Measurements from ENCODE around the gene CAMTA1. TPM values are rescaled to one million over a fixed set of nuclear protein-coding genes. Genes with fewer than 3 reads are reported as not detected.

CAMTA1 gene
- polyA plus RNA-seq, 1 donor (not counting 4 experiments of a cell fraction or from before 2014, with no cell fraction given) = 51.4 TPM

GRCh38 chr1:7565099-7565750, 780.0 kb downstream of the CAMTA1 start:
- DNase-seq (ENCODE audit: low read depth, low spot score) = no peak
- H3K79me2 ChIP-seq (ENCODE audit: control insufficient read depth, insufficient read depth, low read length) = no peaks in the 10 kb centered on the region
- peaks cover under 1% of the 10 kb centered on the region for H3K27me3 ChIP-seq (ENCODE audit: control insufficient read depth, extremely low read depth, insufficient read depth, low read length)
- H3K4me3 ChIP-seq (ENCODE audit: control insufficient read depth in 2 of 3, extremely low read depth in 1 of 3, insufficient read depth in 2 of 3, low read depth in 1 of 3, low read length in 3 of 3) = no peak overlapping the region
- no peaks in the 10 kb centered on the region for H3K9me3 ChIP-seq (ENCODE audit: control insufficient read depth, low read depth, low read length)
- H2AFZ ChIP-seq (ENCODE audit: control insufficient read depth, low read length) = no peak overlapping the region
- H3K4me2 ChIP-seq (ENCODE audit: control insufficient read depth, extremely low read depth, insufficient read depth, low read depth, low read length) = no peak overlapping the region
- peaks cover 10% of the 10 kb centered on the region for H3K4me1 ChIP-seq (ENCODE audit: control insufficient read depth, extremely low read depth, insufficient read depth, low read length)
- no peaks in the 10 kb centered on the region for H4K20me1 ChIP-seq (ENCODE audit: control insufficient read depth, extremely low read depth, insufficient read depth, low read length)
- TF ChIP-seq CTCF (optimal IDR thresholded peaks at IDR 0.05 in 1 of 3, IDR thresholded peaks at IDR 0.05 in 1 of 3, conservative IDR thresholded peaks at IDR 0.05 in 1 of 3; ENCODE audit: extremely low read depth in 1 of 3, insufficient read depth in 2 of 3, low read length in 3 of 3) = no peak
- no peak for TF ChIP-seq EZH2 (IDR thresholded peaks at IDR 0.05; ENCODE audit: low read length)
- H3K9ac ChIP-seq (ENCODE audit: control insufficient read depth, extremely low read depth, insufficient read depth, low read length) = no peak overlapping the region
- no peaks in the 10 kb centered on the region for H3K9me1 ChIP-seq (ENCODE audit: control insufficient read depth, extremely low read depth, insufficient read depth, low read length)
- dilution Hi-C loops (cut with MboI; ENCODE audit: extremely low pct_ligation_motif_present, low sequenced_read_pairs) = no loop called here
- H3K27ac ChIP-seq (ENCODE audit: control insufficient read depth, insufficient read depth, low read length) = no peak overlapping the region
- no peaks in the 10 kb centered on the region for H3K36me3 ChIP-seq (ENCODE audit: control insufficient read depth in 2 of 2, extremely low read depth in 1 of 2, insufficient read depth in 2 of 2, low read length in 2 of 2)
- FAIRE-seq = no peak

DNA sequence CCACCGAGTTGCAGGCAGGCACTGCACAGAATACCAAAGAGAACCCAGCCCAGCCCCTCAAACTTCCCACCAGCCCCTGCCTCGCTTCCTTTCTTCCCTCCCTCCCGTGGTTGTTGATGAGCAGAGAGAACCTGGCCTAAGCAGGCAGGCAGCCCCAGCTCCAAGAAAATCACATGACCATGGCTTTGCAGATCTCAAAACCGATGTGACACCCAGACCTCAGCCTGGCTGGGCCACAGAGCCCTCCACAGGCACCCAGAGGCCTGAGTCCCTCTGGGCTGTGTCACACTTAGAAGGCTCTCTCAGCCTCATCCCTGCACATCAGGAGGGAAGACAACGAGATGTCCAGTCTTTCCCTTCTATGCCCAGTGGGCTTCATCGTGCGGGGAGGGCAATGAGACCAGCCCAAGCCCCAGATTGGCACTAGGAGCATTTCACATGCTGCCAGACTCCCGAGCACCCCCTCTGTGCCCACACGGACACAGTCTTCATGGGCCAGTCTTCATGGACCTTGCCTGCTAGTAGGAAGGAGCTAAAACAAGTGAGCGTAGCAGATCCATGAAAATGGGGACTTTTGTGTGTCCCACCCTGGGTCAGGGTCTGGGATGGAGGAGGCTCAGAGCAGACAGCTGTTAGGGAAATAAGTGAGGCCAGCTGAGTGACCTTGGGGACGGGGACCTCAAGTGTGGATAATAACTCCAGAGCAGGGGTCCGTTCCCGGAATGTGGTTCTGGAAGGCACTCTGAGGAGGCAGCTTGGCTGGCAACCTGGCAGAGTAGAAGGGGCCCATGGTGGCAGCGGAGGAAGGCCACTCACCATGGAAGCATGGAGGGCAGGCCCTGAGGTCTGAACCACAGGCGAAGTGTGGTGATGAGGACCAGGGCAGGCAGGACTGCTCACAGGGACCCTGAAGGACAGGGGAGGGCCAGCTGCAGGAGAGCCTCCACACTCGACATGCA, 781.4 kb downstream of the CAMTA1 start:
- Histone ChIP-seq H3K27me3 (ENCODE audit: control insufficient read depth, extremely low read depth, insufficient read depth, low read length) (no peaks in the 10 kb centered on the region), H3K4me2 (ENCODE audit: control insufficient read depth, extremely low read depth, insufficient read depth, low read depth, low read length) (no peak overlapping the region), H3K4me1 (ENCODE audit: control insufficient read depth, extremely low read depth, insufficient read depth, low read length) (peaks cover 16% of the 10 kb centered on the region), H4K20me1 (ENCODE audit: control insufficient read depth, extremely low read depth, insufficient read depth, low read length) (no peaks in the 10 kb centered on the region), H3K9ac (ENCODE audit: control insufficient read depth, extremely low read depth, insufficient read depth, low read length) (no peak overlapping the region), H3K27ac (ENCODE audit: control insufficient read depth, insufficient read depth, low read length) (no peak overlapping the region), H3K36me3 (ENCODE audit: control insufficient read depth in 2 of 2, extremely low read depth in 1 of 2, insufficient read depth in 2 of 2, low read length in 2 of 2) (no peaks in the 10 kb centered on the region), H3K9me1 (ENCODE audit: control insufficient read depth, extremely low read depth, insufficient read depth, low read length) (no peaks in the 10 kb centered on the region), H3K4me3 (ENCODE audit: control insufficient read depth in 2 of 3, extremely low read depth in 1 of 3, insufficient read depth in 2 of 3, low read depth in 1 of 3, low read length in 3 of 3) (no peak overlapping the region), H3K9me3 (ENCODE audit: control insufficient read depth, low read depth, low read length) (no peaks in the 10 kb centered on the region), H3K79me2 (ENCODE audit: control insufficient read depth, insufficient read depth, low read length) (no peaks in the 10 kb centered on the region), H2AFZ (ENCODE audit: control insufficient read depth, low read length) (no peak overlapping the region)
- dilution Hi-C loops (cut with MboI; ENCODE audit: extremely low pct_ligation_motif_present, low sequenced_read_pairs) = no loop called here
- TF ChIP-seq CTCF (optimal IDR thresholded peaks at IDR 0.05 in 1 of 3, IDR thresholded peaks at IDR 0.05 in 1 of 3, conservative IDR thresholded peaks at IDR 0.05 in 1 of 3; ENCODE audit: extremely low read depth in 1 of 3, insufficient read depth in 2 of 3, low read length in 3 of 3) (no peak), EZH2 (IDR thresholded peaks at IDR 0.05; ENCODE audit: low read length) (no peak)
- DNase-seq (ENCODE audit: low read depth, low spot score) = no peak
- FAIRE-seq = no peak

All from keratinocyte (primary cell).